GM12878 (cell line): Measurements from ENCODE around the gene CEP83. TPM values are rescaled to one million over a fixed set of nuclear protein-coding genes. Genes with fewer than 3 reads are reported as not detected.

Experiments used
- ATAC-seq: fragments of 200-7000 bp; cut with Tn5 transposase; 3 replicates; pipeline ENCODE4 v1.9.1; 2020; ENCODE audit warnings: mild to moderate bottlenecking, moderate library complexity
- BruUV-seq: library from RNA; stranded (reverse); fragments of 400-500 nt; replicated peaks from 2 replicates; lab custom pipeline; 2021; lab: Mats Ljungman, UMichigan
- CTCF ChIA-PET: fragments of 300-600 bp; sonication (Branson Sonifier 250); formaldehyde crosslinking; extraction: SDS; loops from one replicate; lab custom pipeline; 2021; ENCODE audit warnings: inconsistent platforms; lab: Yijun Ruan, JAX
- POLR2A ChIA-PET: fragments of 350-600 bp; formaldehyde crosslinking; extraction: SDS; loops from one replicate; lab custom pipeline; 2021; ENCODE audit warnings: inconsistent platforms; lab: Charles Lee
- RAD21 ChIA-PET: fragments of 300-600 bp; sonication (Branson Sonifier 250); formaldehyde crosslinking; loops from one replicate; lab custom pipeline; 2023; ENCODE audit warnings: antibody characterized with exemption; ENCODE audit not compliant: unreplicated experiment; lab: Charles Lee
- SMC1A ChIA-PET: fragments of 300-600 bp; sonication (Branson Sonifier 250); formaldehyde crosslinking; loops from one replicate; lab custom pipeline; 2023; ENCODE audit not compliant: unreplicated experiment, uncharacterized antibody; lab: Charles Lee
- DNase-seq: peaks from one replicate; pipeline ENCODE4 v3.0.0-alpha.2; 2011; ENCODE audit warnings: low read depth, low spot score
- FAIRE-seq: peaks from 3 replicates; lab custom pipeline; 2011; peaks lifted over from hg19 to GRCh38; lab: Jason Lieb, UNC
- H2AFZ ChIP-seq: 2 replicates; pipeline ENCODE4 v1.6.0; 2011; ENCODE audit warnings: low read depth, low read length, control low read depth; ENCODE audit not compliant: control insufficient read depth
- H3K27ac ChIP-seq: 2 replicates; pipeline ENCODE4 v1.5.1; 2011; ENCODE audit warnings: control low read depth; ENCODE audit not compliant: control insufficient read depth, insufficient read depth
- H3K27me3 ChIP-seq, 2 experiments: replicated peaks in 1 of 2; 2 replicates each; pipeline versions ENCODE4 v1.6.0 to v1.6.1; 2011; ENCODE audit warnings: low read length in 1 of 2; ENCODE audit not compliant: control insufficient read depth in 2 of 2, insufficient read depth in 2 of 2
- H3K36me3 ChIP-seq, 2 experiments: 2 replicates each; pipeline ENCODE4 v1.5.1; 2011; ENCODE audit warnings: low read length in 1 of 2; ENCODE audit not compliant: control insufficient read depth in 2 of 2, insufficient read depth in 2 of 2
- H3K4me1 ChIP-seq: 2 replicates; pipeline ENCODE4 v1.6.1; 2011; ENCODE audit warnings: mild to moderate bottlenecking, low read length, moderate library complexity, mixed read lengths; ENCODE audit not compliant: control insufficient read depth, insufficient read depth
- H3K4me2 ChIP-seq: 2 replicates; pipeline ENCODE4 v1.6.0; 2011; ENCODE audit warnings: control low read depth; ENCODE audit not compliant: control insufficient read depth, insufficient read depth
- H3K4me3 ChIP-seq: fragments of 200-600 bp; sonication (generic); 2 replicates; pipeline ENCODE4 v1.5.1; 2016
- H3K79me2 ChIP-seq: 2 replicates; pipeline ENCODE4 v1.6.0; 2011; ENCODE audit warnings: low read length; ENCODE audit not compliant: control insufficient read depth, insufficient read depth
- H3K9ac ChIP-seq: 2 replicates; pipeline ENCODE4 v1.8.0; 2011; ENCODE audit warnings: low read length, control low read depth, mixed read lengths; ENCODE audit not compliant: control insufficient read depth, insufficient read depth
- H3K9me3 ChIP-seq: replicated peaks from 3 replicates; pipeline ENCODE4 v1.5.1; 2011; ENCODE audit warnings: mild to moderate bottlenecking, low read length; ENCODE audit not compliant: control insufficient read depth, insufficient read depth
- H4K20me1 ChIP-seq: 2 replicates; pipeline ENCODE4 v1.6.0; 2011; ENCODE audit not compliant: control insufficient read depth, insufficient read depth
- BCL3 ChIP-seq: IDR thresholded peaks from 2 replicates; pipeline ENCODE4 v1.6.1; 2011; ENCODE audit warnings: borderline replicate concordance, low read depth, mild to moderate bottlenecking, moderate library complexity, low read length; ENCODE audit not compliant: insufficient read depth, poor library complexity, severe bottlenecking
- EP300 ChIP-seq, 2 experiments: fragments of 150-350 bp in 1 of 2; IDR thresholded peaks; 2 replicates each; pipeline ENCODE4 v1.6.1; 2011 to 2012; ENCODE audit warnings: low read depth in 2 of 2, low read length in 2 of 2, borderline replicate concordance in 1 of 2, improper control_type of control experiment in 1 of 2, inconsistent platforms in 1 of 2; ENCODE audit not compliant: control insufficient read depth in 1 of 2
- FOXK2 ChIP-seq: fragments of 450-650 bp; IDR thresholded peaks from 2 replicates; pipeline ENCODE4 v1.6.1; 2017; ENCODE audit warnings: mild to moderate bottlenecking, moderate library complexity
- HCFC1 ChIP-seq: fragments of 150-350 bp; IDR thresholded peaks from 2 replicates; pipeline ENCODE4 v1.6.1; 2014; ENCODE audit warnings: low read length
- MAX ChIP-seq: IDR thresholded peaks from 2 replicates; pipeline ENCODE4 v1.6.1; 2012; ENCODE audit warnings: low read depth, low read length, improper control_type of control experiment
- NBN ChIP-seq: fragments of 450-650 bp; IDR thresholded peaks from 2 replicates; pipeline ENCODE4 v1.6.1; 2016
- NFYA ChIP-seq: IDR thresholded peaks from 2 replicates; pipeline ENCODE4 v1.6.1; 2011; ENCODE audit warnings: low read depth, mild to moderate bottlenecking, low read length, improper control_type of control experiment, borderline replicate concordance
- RFX5 ChIP-seq: IDR thresholded peaks from 2 replicates; pipeline ENCODE4 v1.6.1; 2011; ENCODE audit warnings: low read depth, low read length, improper control_type of control experiment
- ZBTB33 ChIP-seq: fragments of 450-650 bp; IDR thresholded peaks from 2 replicates; pipeline ENCODE4 v1.6.1; 2017; ENCODE audit warnings: mild to moderate bottlenecking
- ZNF207 ChIP-seq: fragments of 450-650 bp; IDR thresholded peaks from 2 replicates; pipeline ENCODE4 v1.6.1; 2014; ENCODE audit warnings: antibody characterized with exemption, mild to moderate bottlenecking, borderline replicate concordance
- ZNF384 ChIP-seq: IDR thresholded peaks from 2 replicates; pipeline ENCODE4 v1.6.1; 2012; ENCODE audit warnings: low read depth, mild to moderate bottlenecking, low read length, improper control_type of control experiment, borderline replicate concordance
- WGBS: methylation state at CpG from one replicate; pipeline ENCODE4 v1.1.6; 2016; ENCODE audit warnings: low lambda C conversion rate; ENCODE audit not compliant: insufficient replicate concordance, insufficient coverage; ENCODE audit errors: missing lambda C conversion rate; 5-methylcytosine and 5-hydroxymethylcytosine counted together
- in situ Hi-C: fragments of 300-500 bp; cut with MboI; formaldehyde crosslinking; loops from 9 replicates; pipeline ENCODE4 v1.14.3; 2018; ENCODE audit warnings: mixed read lengths
- intact Hi-C: fragments of 100-400 bp; cut with micrococcal nuclease; formaldehyde crosslinking; loops from one replicate; pipeline ENCODE4 v1.14.2; 2022; ENCODE audit not compliant: unreplicated experiment
- polyA plus RNA-seq, 11 experiments: library from polyadenylated mRNA; depleted of rRNA in 4 of 11; unstranded in 6 of 11; stranded (reverse) in 5 of 11; fragments of >200 nt; fragmentation: Nextera tagmentation in 4 of 11; fragmentation: Illumina TruSeq in 1 of 11; extraction: Ambion mirVana in 4 of 11; extraction: Trizol in 1 of 11; gene quantifications; 1 replicate in 1 of 11; 2 replicates in 10 of 11; pipeline versions ENCODE4 v1.2.1 to v1.2.3, GENCODE V29; 2011 to 2016; ENCODE audit warnings: inconsistent platforms in 2 of 11, missing spikeins in 2 of 11, low read depth in 1 of 11
- total RNA-seq, 4 experiments: library from RNA; depleted of rRNA in 3 of 4; stranded (reverse); fragments of >200 nt in 3 of 4; fragmentation: Illumina TruSeq in 1 of 4; extraction: Trizol in 1 of 4; gene quantifications; 2 replicates each; pipeline versions ENCODE4 v1.2.1 to v1.2.3, GENCODE V29; 2013 to 2021

The CEP83 gene
- total and polyA plus RNA-seq, 10 of the 15 experiments (the other 5 are each of a cell fraction or from before 2014, with no cell fraction given): 4.3 to 39.0 (median 22.5) TPM

- Histone ChIP-seq H3K4me2 (no peak overlapping the region), H3K4me3 (no peak overlapping the region), H3K27ac (no peak overlapping the region), H3K9ac (no peak overlapping the region), H3K36me3 (peaks cover 6 to 26% of the 10 kb centered on the region in 2 experiments; a peak in 3 of 4 replicates), H3K9me3 (no peaks in the 10 kb centered on the region), H2AFZ (no peak overlapping the region), H3K4me1 (peaks cover 6% of the 10 kb centered on the region), H4K20me1 (no peaks in the 10 kb centered on the region), H3K27me3 (no peaks in the 10 kb centered on the region), H3K79me2 (no peaks in the 10 kb centered on the region)
- ChIA-PET POLR2A (interaction anchor here (0.6 to 1.5 kb wide), 3 partner anchors 13 to 236 kb away, joined by 3 read pairs; no protein-coding TSS in a partner anchor), RAD21 (no interaction called here), SMC1A (interaction anchor here (1.2 to 1.4 kb wide), 2 partner anchors 12 to 19 kb away, joined by 3 read pairs; no protein-coding TSS in a partner anchor), CTCF (no interaction called here)
- in situ Hi-C loops (no loop called here), intact Hi-C loops (no loop called here)
- TF ChIP-seq BCL3 (no peak), EP300 (IDR thresholded peaks at IDR 0.05; ENCODE audit: borderline replicate concordance in 1 of 2, control insufficient read depth in 1 of 2, low read depth in 2 of 2, low read length in 2 of 2) (no peak), NFYA (no peak), RFX5 (no peak), ZBTB33 (no peak), HCFC1 (no peak), FOXK2 (no peak), ZNF384 (no peak), ZNF207 (no peak), NBN (no peak), MAX (no peak)
- FAIRE-seq (no peak), DNase-seq (no peak), ATAC-seq (no peak)
- 100% methylated on average over 4 of the region's 4 CpGs for WGBS
- BruUV-seq: no TSS peak
Measured at GRCh38 chr12:94286583-94287244, 173.0 kb downstream of the CEP83 start.
